Caco-2 (cell line): ENCODE measurements around the gene CD46. TPM values are rescaled to one million over a fixed set of nuclear protein-coding genes. Genes with fewer than 3 reads are reported as not detected.

Experiments
- BruUV-seq: library from RNA; stranded (reverse); fragments of 400-500 nt; replicated peaks from 2 replicates; lab custom pipeline; 2021; lab: Mats Ljungman, UMichigan
- CTCF ChIA-PET: fragments of 300-600 bp; sonication (Branson Sonifier 250); formaldehyde crosslinking; loops from one replicate; lab custom pipeline; 2022; ENCODE audit warnings: antibody characterized with exemption; lab: Charles Lee
- POLR2A ChIA-PET: fragments of 300-600 bp; sonication (Branson Sonifier 250); formaldehyde crosslinking; loops from one replicate; lab custom pipeline; 2022; ENCODE audit warnings: antibody characterized with exemption; lab: Charles Lee
- DNase-seq, 2 experiments: peaks; one replicate each; pipeline versions ENCODE4 v3.0.0 to v3.0.0-alpha.2; 2020 to 2022
- H3K27me3 ChIP-seq: replicated peaks from 2 replicates; pipeline ENCODE4 v1.6.0; 2011; ENCODE audit warnings: low read length; ENCODE audit not compliant: control insufficient read depth, insufficient read depth
- H3K36me3 ChIP-seq: 2 replicates; pipeline ENCODE4 v1.5.1; 2011; ENCODE audit warnings: low read length; ENCODE audit not compliant: control insufficient read depth, insufficient read depth
- H3K4me1 ChIP-seq: fragments of 250-450 bp; sonication (Bioruptor Pico); 2 replicates; pipeline ENCODE4 v1.5.1; 2020; ENCODE audit warnings: mild to moderate bottlenecking
- H3K4me3 ChIP-seq: 2 replicates; pipeline ENCODE4 v1.5.1; 2011; ENCODE audit warnings: low read depth, mild to moderate bottlenecking, control low read depth, low read length
- H3K9me3 ChIP-seq: fragments of 250-450 bp; sonication (Bioruptor Pico); 2 replicates; pipeline ENCODE4 v1.5.1; 2020; ENCODE audit warnings: mild to moderate bottlenecking, moderate library complexity
- H3K27ac Mint-ChIP-seq: one replicate; pipeline ENCODE4 v1.8.0; 2022; ENCODE audit warnings: mixed read lengths; ENCODE audit not compliant: unreplicated experiment
- H3K27me3 Mint-ChIP-seq: one replicate; pipeline ENCODE4 v1.8.0; 2022; ENCODE audit warnings: mixed read lengths; ENCODE audit not compliant: insufficient read depth, unreplicated experiment
- H3K36me3 Mint-ChIP-seq: one replicate; pipeline ENCODE4 v1.8.0; 2022; ENCODE audit warnings: mild to moderate bottlenecking, mixed read lengths; ENCODE audit not compliant: insufficient read depth, unreplicated experiment
- H3K4me1 Mint-ChIP-seq: one replicate; pipeline ENCODE4 v1.8.0; 2022; ENCODE audit warnings: low read depth, mixed read lengths; ENCODE audit not compliant: unreplicated experiment
- H3K4me3 Mint-ChIP-seq: one replicate; pipeline ENCODE4 v1.8.0; 2022; ENCODE audit warnings: mild to moderate bottlenecking, moderate library complexity, mixed read lengths; ENCODE audit not compliant: unreplicated experiment
- H3K9me3 Mint-ChIP-seq: one replicate; pipeline ENCODE4 v1.8.0; 2022; ENCODE audit warnings: mixed read lengths; ENCODE audit not compliant: unreplicated experiment
- intact Hi-C: fragments of 100-400 bp; cut with micrococcal nuclease; formaldehyde crosslinking; loops from one replicate; pipeline ENCODE4 v1.10.0; 2022; ENCODE audit not compliant: unreplicated experiment
- total RNA-seq: library from RNA; stranded (reverse); gene quantifications from 2 replicates; pipeline ENCODE4 v1.2.3, GENCODE V29; 2022
- TF ChIP-seq, protein P1 (sequence below), 2 experiments: fragments of 200-600 bp in 1 of 2; IDR thresholded peaks; 1 replicate in 1 of 2; 2 replicates in 1 of 2; pipeline versions ENCODE4 v1.5.1 to v1.8.0; 2011 to 2022; ENCODE audit warnings: antibody characterized with exemption in 1 of 2, control low read depth in 1 of 2, inconsistent platforms in 1 of 2, low read depth in 1 of 2, low read length in 1 of 2, mild to moderate bottlenecking in 1 of 2, moderate library complexity in 1 of 2; ENCODE audit not compliant: insufficient read depth in 1 of 2, severe bottlenecking in 1 of 2, unreplicated experiment in 1 of 2

The CD46 gene
- total RNA-seq, 1 experiment from 2014 or later, result 166 TPM

DNA sequence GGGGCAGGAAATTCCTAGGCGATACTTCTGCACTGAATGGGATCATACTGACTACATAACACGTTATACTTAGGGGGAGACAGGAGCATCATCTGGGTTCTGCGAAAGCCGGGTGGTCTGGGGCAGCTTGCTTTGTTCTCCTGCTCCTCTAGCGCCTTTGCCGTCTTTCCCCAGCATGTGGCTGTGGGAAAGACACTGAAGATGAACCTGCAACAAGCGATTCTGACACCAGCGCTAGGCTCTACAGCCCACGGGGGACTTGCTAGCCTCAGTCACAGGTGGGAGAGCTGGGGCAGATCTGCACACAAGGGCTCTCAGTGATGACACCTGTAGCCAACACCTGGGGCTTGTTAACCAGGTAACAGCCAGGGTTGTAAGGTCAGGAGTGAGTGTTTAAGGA lies 51.8 kb downstream of the CD46 start:
- no peak overlapping the region for H3K4me3 ChIP-seq
- H3K4me1 ChIP-seq, result no peaks in the 10 kb centered on the region
- Mint-ChIP-seq H3K9me3 (no peaks in the 10 kb centered on the region), H3K4me3 (no peak overlapping the region), H3K36me3 (peaks cover 49% of the 10 kb centered on the region), H3K27ac (no peak overlapping the region), H3K4me1 (peaks cover 5% of the 10 kb centered on the region), H3K27me3 (no peaks in the 10 kb centered on the region)
- BruUV-seq, result no TSS peak
- POLR2A ChIA-PET, result no interaction called here
- no peaks in the 10 kb centered on the region for H3K9me3 ChIP-seq
- intact Hi-C loops, result no loop called here
- TF ChIP-seq, protein P1, sequence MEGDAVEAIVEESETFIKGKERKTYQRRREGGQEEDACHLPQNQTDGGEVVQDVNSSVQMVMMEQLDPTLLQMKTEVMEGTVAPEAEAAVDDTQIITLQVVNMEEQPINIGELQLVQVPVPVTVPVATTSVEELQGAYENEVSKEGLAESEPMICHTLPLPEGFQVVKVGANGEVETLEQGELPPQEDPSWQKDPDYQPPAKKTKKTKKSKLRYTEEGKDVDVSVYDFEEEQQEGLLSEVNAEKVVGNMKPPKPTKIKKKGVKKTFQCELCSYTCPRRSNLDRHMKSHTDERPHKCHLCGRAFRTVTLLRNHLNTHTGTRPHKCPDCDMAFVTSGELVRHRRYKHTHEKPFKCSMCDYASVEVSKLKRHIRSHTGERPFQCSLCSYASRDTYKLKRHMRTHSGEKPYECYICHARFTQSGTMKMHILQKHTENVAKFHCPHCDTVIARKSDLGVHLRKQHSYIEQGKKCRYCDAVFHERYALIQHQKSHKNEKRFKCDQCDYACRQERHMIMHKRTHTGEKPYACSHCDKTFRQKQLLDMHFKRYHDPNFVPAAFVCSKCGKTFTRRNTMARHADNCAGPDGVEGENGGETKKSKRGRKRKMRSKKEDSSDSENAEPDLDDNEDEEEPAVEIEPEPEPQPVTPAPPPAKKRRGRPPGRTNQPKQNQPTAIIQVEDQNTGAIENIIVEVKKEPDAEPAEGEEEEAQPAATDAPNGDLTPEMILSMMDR (IDR thresholded peaks at IDR 0.05; ENCODE audit: insufficient read depth in 1 of 2, low read depth in 1 of 2, low read length in 1 of 2, severe bottlenecking in 1 of 2, unreplicated experiment in 1 of 2), result no peak
- no peak for DNase-seq
- CTCF ChIA-PET, result interaction anchor here (0.7 kb wide), 1 partner anchor 48 kb away, joined by 3 read pairs; no protein-coding TSS in a partner anchor
- peaks cover 4% of the 10 kb centered on the region for H3K36me3 ChIP-seq
- H3K27me3 ChIP-seq, result no peaks in the 10 kb centered on the region

DNA sequence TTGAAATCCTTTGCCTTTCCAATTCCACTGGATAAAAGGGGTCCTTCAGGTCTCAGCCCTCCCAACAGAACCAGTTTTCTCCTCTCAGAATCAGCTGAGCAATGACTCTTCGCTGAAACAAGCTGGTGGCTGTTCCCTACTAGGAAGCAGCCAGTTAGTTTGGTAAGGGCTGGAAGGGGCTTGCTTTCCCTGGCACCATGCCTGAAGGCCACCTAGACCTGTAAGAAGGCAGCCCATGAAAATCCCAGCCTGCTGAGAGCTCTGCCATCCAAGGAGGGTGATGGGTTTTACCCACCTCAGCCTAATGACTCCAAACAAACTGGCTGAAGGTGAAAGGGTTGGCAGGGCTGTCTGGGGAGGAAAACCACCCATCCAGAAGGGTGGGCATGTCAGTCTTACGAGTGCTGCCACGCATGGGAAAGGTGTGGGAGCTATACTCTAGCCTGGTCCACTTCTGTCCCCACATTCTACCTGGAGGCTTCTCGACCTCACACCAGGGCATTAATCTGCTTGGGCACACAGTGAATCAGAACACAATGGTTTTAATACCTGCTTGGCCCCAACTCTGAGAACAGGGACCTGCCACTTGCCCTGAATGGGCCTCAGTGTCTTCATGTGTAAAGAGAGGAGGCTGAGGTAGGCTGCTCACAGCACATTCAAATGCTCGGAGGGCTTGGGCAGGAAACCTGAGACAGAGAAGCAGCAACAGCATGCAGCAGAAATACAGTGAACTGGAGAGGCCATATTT lies 53.0 kb downstream of the CD46 start:
- no peak for DNase-seq
- Histone ChIP-seq H3K36me3 (peaks cover 4% of the 10 kb centered on the region), H3K27me3 (no peaks in the 10 kb centered on the region), H3K4me1 (no peaks in the 10 kb centered on the region), H3K9me3 (no peaks in the 10 kb centered on the region), H3K4me3 (no peak overlapping the region)
- TF ChIP-seq, protein P1 (IDR thresholded peaks at IDR 0.05; ENCODE audit: insufficient read depth in 1 of 2, low read depth in 1 of 2, low read length in 1 of 2, severe bottlenecking in 1 of 2, unreplicated experiment in 1 of 2), result no peak
- ChIA-PET POLR2A (no interaction called here), CTCF (interaction anchor here (0.6 kb wide), 1 partner anchor 91 kb away, joined by 3 read pairs; no protein-coding TSS in a partner anchor)
- intact Hi-C loops, result no loop called here
- peaks cover 11% of the 10 kb centered on the region for H3K4me1 Mint-ChIP-seq
- no peak overlapping the region for H3K27ac Mint-ChIP-seq
- H3K9me3 Mint-ChIP-seq, result no peaks in the 10 kb centered on the region
- BruUV-seq, result no TSS peak
- no peak overlapping the region for H3K4me3 Mint-ChIP-seq
- no peaks in the 10 kb centered on the region for H3K27me3 Mint-ChIP-seq
- H3K36me3 Mint-ChIP-seq, result peaks cover 43% of the 10 kb centered on the region

DNA sequence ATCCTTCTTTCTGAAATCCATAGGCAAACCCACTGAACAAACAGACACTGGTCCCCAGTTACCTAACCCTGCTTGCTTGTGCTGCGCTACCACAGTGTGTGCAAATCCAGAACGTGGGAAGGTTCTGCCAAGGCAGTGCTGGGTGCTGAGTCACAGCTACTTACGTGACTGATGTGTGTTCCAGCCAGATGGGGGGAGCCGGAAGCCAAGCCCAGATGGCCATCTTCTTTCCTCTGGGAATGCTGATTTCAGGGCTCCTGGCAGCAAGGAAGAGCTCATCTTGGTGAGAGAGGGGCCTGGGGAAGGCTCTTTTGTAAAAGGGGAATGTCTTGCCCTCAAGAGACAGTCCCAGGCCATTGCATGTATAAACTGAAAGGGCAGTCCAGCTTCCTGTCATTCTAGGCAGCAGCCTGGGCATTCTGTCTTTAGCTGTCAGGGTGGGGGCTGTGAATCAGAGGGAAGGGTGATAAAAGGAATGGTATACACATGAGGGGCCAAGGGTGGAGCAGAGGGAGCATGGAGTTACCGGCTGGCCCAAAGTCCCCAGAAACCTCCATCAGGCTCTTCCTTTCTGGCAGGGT lies 54.1 kb downstream of the CD46 start:
- Histone ChIP-seq H3K36me3 (peaks cover 5% of the 10 kb centered on the region), H3K4me3 (no peak overlapping the region), H3K9me3 (no peaks in the 10 kb centered on the region), H3K27me3 (no peaks in the 10 kb centered on the region), H3K4me1 (no peaks in the 10 kb centered on the region)
- TF ChIP-seq, protein P1 (IDR thresholded peaks at IDR 0.05; ENCODE audit: insufficient read depth in 1 of 2, low read depth in 1 of 2, low read length in 1 of 2, severe bottlenecking in 1 of 2, unreplicated experiment in 1 of 2), result no peak
- CTCF ChIA-PET, result interaction anchor here (0.7 to 1.2 kb wide), 2 partner anchors 8 to 23 kb away, joined by 3 to 4 read pairs; no protein-coding TSS in a partner anchor
- no peaks in the 10 kb centered on the region for H3K27me3 Mint-ChIP-seq
- no TSS peak for BruUV-seq
- intact Hi-C loops, result no loop called here
- no peak for DNase-seq
- H3K4me3 Mint-ChIP-seq, result no peak overlapping the region
- H3K27ac Mint-ChIP-seq, result no peak overlapping the region
- peaks cover 11% of the 10 kb centered on the region for H3K4me1 Mint-ChIP-seq
- H3K36me3 Mint-ChIP-seq, result peaks cover 39% of the 10 kb centered on the region
- H3K9me3 Mint-ChIP-seq, result no peaks in the 10 kb centered on the region
- POLR2A ChIA-PET, result no interaction called here
